GM21529 (cell line): ENCODE measurements around the gene SRRM3.
"Not testable (repeated sequence)": the region's sequence is repeated elsewhere in the genome, so short reads cannot be mapped to it uniquely, and the experiment has no call there.

ENCODE experiments used
- ATAC-seq: cut with Tn5 transposase; IDR thresholded peaks from one replicate; pipeline ENCODE4 v1.9.1; 2021; ENCODE audit not compliant: unreplicated experiment

The SRRM3 gene

GRCh38 chr7:76187272-76187671 is 14.4 kb upstream of the SRRM3 start:
- ATAC-seq = no peak

DNA sequence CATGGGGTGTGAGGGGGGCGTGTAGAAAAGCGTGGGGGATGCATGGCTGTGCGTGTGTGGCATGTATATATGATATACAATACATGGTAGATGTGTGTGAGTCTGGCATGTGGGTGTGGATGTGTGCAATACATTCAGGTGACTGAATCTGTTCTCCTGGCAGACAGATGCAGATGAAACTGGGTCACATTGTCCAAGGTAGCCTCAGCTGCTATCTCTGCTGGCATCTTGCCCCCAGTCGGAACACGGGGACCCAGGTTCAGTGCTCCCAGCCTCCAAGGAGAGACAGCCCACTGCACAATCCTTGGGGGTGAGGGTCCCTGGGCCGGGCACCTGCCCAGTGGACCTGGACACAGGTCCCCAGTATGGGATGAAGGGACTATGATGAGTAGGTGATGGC is 12.4 kb upstream of the SRRM3 start:
- no peak for ATAC-seq

- ATAC-seq = no peak
Measured at GRCh38 chr7:76191783-76192240, 9.9 kb upstream of the SRRM3 start.

DNA sequence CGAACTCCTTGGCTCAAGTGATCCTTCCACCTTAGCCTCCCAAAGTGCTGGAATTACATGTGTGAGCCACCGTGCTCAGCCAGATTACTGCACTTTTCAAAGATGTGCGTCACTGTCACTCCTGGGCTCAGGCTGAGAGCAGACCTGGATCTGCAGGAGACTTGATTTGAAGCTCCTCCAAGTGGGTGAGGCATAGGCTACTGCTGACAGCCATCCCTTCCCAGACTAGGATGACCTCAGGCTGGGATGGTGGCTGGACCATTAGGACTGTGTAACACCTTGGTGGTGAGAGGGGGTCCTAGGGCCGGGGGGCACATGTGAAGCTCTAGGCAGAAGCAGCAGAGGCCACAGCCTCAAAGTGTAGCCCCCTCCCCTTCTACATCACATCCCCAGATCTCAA is 8.2 kb upstream of the SRRM3 start:
- ATAC-seq = no peak

DNA sequence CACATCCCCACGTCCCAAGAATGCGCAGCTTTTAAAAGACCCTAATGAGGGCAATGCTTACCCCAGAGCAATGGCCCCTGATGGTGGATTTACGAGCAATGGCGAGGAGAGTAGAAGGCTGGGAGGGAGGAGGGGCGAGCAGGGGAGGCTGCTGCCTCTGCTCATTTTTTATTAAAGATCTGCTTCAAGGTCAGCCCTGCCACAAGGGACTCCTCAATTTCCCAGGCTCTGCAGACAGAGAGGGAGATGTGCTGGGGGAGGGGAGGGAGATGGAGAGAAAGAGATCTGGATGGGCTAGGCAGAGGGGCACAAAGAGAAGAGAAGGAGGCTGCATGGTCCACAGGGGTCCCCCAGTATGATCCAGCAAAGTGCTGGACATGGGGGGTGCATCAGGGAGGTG is 7.8 kb upstream of the SRRM3 start:
- ATAC-seq = no peak

DNA sequence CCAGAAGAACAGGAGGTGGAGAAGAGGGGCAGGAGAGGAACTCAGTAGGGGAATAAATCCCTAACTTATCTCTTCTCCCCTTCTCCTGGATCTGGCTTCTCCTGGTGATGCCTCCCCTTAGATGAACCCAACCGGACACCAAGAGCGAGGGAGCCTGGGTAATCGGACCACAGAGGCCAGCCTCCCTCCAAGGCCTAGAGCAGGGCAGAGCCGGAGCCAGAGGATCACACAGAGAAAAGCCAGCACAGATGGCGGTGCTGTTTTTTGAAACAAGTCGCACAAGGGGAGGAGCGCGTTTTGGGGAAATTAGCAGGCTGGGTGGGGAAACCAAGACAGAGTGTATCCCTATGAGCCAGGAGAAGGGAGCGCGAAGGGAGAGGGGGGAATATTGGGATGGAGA is 4.9 kb upstream of the SRRM3 start:
- no peak for ATAC-seq

- no peak for ATAC-seq
Measured at GRCh38 chr7:76198202-76198601, 3.5 kb upstream of the SRRM3 start.

DNA sequence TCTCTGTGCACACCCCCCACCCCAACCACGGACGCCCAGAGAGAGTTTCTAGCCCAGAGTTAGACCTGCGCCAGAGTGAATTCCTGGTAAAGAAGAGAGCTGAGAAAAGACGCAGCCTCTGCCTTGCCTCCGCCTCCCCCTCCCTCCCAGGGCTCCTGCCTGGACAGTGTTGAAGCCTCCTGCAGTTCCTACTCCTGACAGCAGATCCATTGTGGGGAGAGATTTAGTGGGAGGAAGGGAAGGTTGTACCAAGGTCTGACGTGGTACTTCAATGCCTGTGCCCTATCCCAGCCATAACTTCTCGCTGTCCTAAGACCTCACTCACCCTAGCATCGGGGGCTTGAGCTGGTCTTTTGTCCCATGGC is 952 bp downstream of the SRRM3 start:
- no peak for ATAC-seq

DNA sequence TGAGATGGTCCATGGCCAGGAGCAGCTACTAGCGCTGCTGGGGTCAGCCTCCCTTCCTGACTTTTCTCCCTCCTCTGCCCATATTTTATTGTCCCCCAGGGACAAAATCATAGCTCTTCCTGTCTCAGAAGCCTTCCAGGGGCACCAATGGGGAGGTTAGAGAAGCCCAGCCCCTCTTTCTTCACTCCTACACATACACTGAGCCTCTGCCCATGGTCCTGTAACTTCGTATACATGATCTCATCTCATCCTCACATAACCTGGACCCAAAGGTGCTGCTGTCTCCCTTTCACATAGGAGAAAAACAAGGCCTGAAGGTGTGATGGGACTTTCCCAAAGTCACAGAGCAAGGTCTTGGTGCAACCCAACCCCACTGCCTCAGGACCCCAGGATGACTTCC is 2.5 kb downstream of the SRRM3 start:
- no peak for ATAC-seq

DNA sequence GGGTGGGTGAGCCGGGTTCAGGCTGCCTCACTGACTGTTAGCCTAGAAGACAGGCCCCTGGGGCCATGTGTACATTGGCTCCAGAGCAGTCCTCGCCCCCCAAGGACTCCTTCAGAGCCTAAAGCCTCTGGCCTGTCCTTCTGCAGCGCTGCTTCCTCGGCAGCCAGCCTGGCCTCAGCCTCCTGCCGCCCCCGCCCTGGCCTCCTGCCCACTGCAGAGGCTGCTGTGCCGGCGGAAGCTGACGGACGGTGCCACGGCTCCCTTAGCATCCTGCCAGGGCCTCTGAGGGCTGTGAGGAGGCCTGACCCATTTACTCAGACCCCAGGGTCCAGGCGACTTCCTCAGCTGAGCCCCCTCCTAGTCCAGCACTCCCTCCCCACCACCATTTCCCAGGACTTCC is 4.9 kb downstream of the SRRM3 start:
- no peak for ATAC-seq

GRCh38 chr7:76209310-76209709 is 7.6 kb downstream of the SRRM3 start:
- no peak for ATAC-seq

DNA sequence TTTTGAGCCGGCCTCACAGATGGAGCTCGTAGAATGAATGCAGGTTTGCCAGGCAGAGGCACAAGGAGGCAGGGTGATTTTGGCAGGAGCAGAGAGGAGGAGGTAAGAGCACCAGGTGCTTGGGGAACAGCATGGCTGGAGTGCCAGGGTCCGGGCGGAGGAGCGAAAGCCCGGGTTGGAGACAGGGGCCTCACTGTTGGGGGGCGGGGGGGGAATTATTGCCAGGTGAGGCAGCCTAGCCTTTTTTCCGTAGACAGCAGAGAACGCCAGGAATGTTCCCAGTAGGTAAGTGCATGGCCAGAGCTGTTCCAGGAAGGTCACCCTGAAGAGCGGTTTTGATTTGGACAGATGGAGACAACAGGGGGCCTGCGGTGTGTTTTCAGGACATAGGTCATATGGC is 9.5 kb downstream of the SRRM3 start:
- ATAC-seq = no peak

DNA sequence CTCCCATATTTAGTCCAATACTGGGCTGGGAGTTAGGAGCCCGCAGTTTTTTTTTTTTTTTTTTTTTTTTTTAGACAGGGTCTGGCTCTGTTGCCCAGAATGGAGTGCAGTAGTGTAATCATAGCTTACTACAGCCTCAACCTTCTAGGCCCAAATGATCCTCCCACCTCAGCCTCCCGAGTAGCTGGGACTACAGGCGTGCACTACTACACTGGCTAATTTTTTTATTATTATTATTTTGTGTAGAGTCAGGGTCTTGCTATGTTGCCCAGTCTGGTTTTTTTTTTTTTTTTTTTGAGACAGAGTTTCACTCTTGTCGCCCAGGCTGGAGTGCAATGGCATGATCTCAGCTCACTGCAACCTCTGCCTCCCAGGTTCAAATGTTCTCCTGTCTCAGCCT is 13.7 kb downstream of the SRRM3 start:
- ATAC-seq = not testable (repeated sequence)

GRCh38 chr7:76216381-76217082 is 14.8 kb downstream of the SRRM3 start:
- ATAC-seq = no peak

- ATAC-seq = no peak
Measured at GRCh38 chr7:76217942-76218566, 16.4 kb downstream of the SRRM3 start.

- ATAC-seq = no peak
Measured at GRCh38 chr7:76220185-76221057, 18.7 kb downstream of the SRRM3 start.

- ATAC-seq = no peak
Measured at GRCh38 chr7:76222333-76222732, 20.6 kb downstream of the SRRM3 start.

- ATAC-seq = no peak
Measured at GRCh38 chr7:76222839-76223238, 21.1 kb downstream of the SRRM3 start.

DNA sequence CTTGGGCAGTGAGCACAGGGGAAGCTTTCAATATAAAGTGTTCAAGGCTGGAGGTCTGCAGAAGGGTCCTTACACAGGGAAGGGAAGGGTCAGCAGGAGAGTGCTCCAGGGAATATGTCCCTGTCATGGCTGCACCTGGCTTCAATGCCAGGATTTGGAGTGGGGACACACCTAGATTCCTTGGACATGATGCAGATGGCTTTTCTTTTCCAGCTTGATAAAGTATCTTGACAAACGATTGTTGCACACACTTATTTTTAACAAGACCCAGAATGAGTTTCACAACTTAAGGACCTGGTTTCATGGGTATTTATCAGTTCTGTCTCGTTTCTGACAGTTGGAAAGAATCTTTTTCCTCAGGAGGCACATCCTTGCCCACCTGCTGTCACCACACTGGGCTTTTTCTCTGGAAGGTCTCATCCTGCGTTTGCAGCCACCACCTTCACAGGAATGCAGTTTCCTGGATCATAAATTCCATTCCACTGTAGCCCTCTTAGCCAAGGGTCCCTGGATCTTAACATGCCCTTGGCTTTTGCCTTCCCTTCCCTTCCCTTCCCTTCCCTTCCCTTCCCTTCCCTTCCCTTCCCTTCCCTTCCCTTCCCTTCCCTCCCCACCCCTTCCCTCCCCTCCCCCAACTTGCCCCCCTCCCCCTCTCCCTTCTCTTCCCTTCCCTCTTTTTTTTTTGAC is 21.7 kb downstream of the SRRM3 start:
- ATAC-seq = no peak

DNA sequence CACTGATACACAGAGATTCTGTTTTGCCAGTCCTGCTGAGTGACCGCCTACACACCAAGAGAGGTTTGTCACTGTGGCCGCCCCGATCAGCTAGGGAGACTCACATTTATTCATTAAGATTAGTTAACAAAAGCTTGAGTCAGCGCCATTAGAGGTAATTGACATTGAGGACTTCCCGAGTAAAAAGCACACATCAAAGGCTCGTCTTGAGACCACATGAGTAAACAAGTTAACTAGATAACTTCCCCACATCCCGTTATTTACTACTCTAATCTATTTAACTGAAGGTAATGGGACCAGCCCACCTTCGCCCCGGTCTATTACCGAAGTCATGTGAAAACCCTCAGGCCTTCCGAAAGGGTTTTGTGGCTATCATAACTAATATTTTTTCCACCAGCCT is 23.0 kb downstream of the SRRM3 start:
- ATAC-seq = no peak

- ATAC-seq = no peak
Measured at GRCh38 chr7:76225379-76225778, 23.7 kb downstream of the SRRM3 start.
